CD4-positive, alpha-beta T cell treated with Interleukin-6 for 4 hours (primary cell): ENCODE measurements around the gene IZUMO2.
"Not testable (repeated sequence)": the region's sequence is repeated elsewhere in the genome, so short reads cannot be mapped to it uniquely, and the experiment has no call there.

Experiments
- DNase-seq: peaks from one replicate; pipeline ENCODE4 v3.0.0-alpha.2; 2020; ENCODE audit warnings: mixed read lengths

IZUMO2 gene

GRCh38 chr19:50134777-50135719 is 28.0 kb downstream of the IZUMO2 start:
- not testable (repeated sequence) for DNase-seq

- not testable (repeated sequence) for DNase-seq
These were observed 29.3 kb downstream of the IZUMO2 start for GRCh38 chr19:50133518-50134492.

- not testable (repeated sequence) for DNase-seq
These were observed 59.1 kb downstream of the IZUMO2 start for GRCh38 chr19:50104012-50104411.

GRCh38 chr19:50103405-50103804 is 59.7 kb downstream of the IZUMO2 start:
- DNase-seq, result not testable (repeated sequence)
